Measurements from ENCODE around the gene STON1. TPM values are rescaled to one million over a fixed set of nuclear protein-coding genes. Genes with fewer than 3 reads are reported as not detected.

STON1 gene
- total RNA-seq, 6 experiments from 2014 or later = 1.1 to 4.3 (median 1.6) TPM

- Histone ChIP-seq H3K27ac (no peak overlapping the region), H3K4me3 (no peak overlapping the region), H3K9me3 (no peaks in the 10 kb centered on the region), H3K36me3 (no peaks in the 10 kb centered on the region), H3K27me3 (no peaks in the 10 kb centered on the region), H3K4me1 (no peaks in the 10 kb centered on the region)
- intact Hi-C loops (cut with DNase I) = no loop called here
- WGBS (ENCODE audit: insufficient coverage, low coverage, low lambda C conversion rate, missing lambda C conversion rate) = 28% methylated on average over 4 of the region's 4 CpGs
- ATAC-seq (peak; percentile 65 to 75 (median 71)), DNase-seq (no peak)
- TF ChIP-seq CTCF (IDR thresholded peaks at IDR 0.05) (peak; percentile 54 to 68 (median 64)), POLR2A (IDR thresholded peaks at IDR 0.05) (no peak)
These were observed 70.4 kb downstream of the STON1 start for GRCh38 chr2:48600204-48600813.

GRCh38 chr2:48600917-48601316 lies 71.0 kb downstream of the STON1 start:
- no peak for ATAC-seq
- intact Hi-C loops (cut with DNase I) = no loop called here
- no peaks in the 10 kb centered on the region for H3K27me3 ChIP-seq
- WGBS (ENCODE audit: insufficient coverage, low coverage, low lambda C conversion rate, missing lambda C conversion rate) = 41% methylated on average over 2 of the region's 3 CpGs
- no peak for DNase-seq
- no peak for TF ChIP-seq CTCF (IDR thresholded peaks at IDR 0.05)
- TF ChIP-seq POLR2A (IDR thresholded peaks at IDR 0.05) = no peak
- H3K36me3 ChIP-seq = no peaks in the 10 kb centered on the region
- no peaks in the 10 kb centered on the region for H3K9me3 ChIP-seq
- H3K4me1 ChIP-seq = no peaks in the 10 kb centered on the region
- no peak overlapping the region for H3K4me3 ChIP-seq
- H3K27ac ChIP-seq = no peak overlapping the region

- DNase-seq = peak in 1 of 3 donors; percentile 29
- H3K9me3 ChIP-seq = no peaks in the 10 kb centered on the region
- intact Hi-C loops (cut with DNase I) = no loop called here
- H3K4me1 ChIP-seq = no peaks in the 10 kb centered on the region
- 13% methylated on average over 7 of the region's 7 CpGs for WGBS (ENCODE audit: insufficient coverage, low coverage, low lambda C conversion rate, missing lambda C conversion rate)
- peak in 3 of 4 donors; percentile 25 to 41 (median 30) for TF ChIP-seq CTCF (IDR thresholded peaks at IDR 0.05)
- no peak for TF ChIP-seq POLR2A (IDR thresholded peaks at IDR 0.05)
- H3K36me3 ChIP-seq = no peaks in the 10 kb centered on the region
- H3K27ac ChIP-seq = no peak overlapping the region
- no peaks in the 10 kb centered on the region for H3K27me3 ChIP-seq
- no peak overlapping the region for H3K4me3 ChIP-seq
- peak in 3 of 4 donors; percentile 66 to 73 (median 68) for ATAC-seq
These were observed 71.4 kb downstream of the STON1 start for GRCh38 chr2:48601349-48601748.

- intact Hi-C loops (cut with DNase I) = no loop called here
- no peaks in the 10 kb centered on the region for H3K36me3 ChIP-seq
- H3K27me3 ChIP-seq = no peaks in the 10 kb centered on the region
- H3K27ac ChIP-seq = no peak overlapping the region
- no peak overlapping the region for H3K4me3 ChIP-seq
- no peaks in the 10 kb centered on the region for H3K9me3 ChIP-seq
- no peaks in the 10 kb centered on the region for H3K4me1 ChIP-seq
- DNase-seq (no peak), ATAC-seq (no peak)
- TF ChIP-seq CTCF (IDR thresholded peaks at IDR 0.05) = no peak
- no peak for TF ChIP-seq POLR2A (IDR thresholded peaks at IDR 0.05)
- WGBS (ENCODE audit: insufficient coverage, low coverage, low lambda C conversion rate, missing lambda C conversion rate) = 65% methylated on average over 5 of the region's 5 CpGs
These were observed 75.7 kb downstream of the STON1 start for GRCh38 chr2:48605482-48606175.

Data from right lobe of liver (tissue), 6 donors.